Measurements from ENCODE around the gene HES7.
A peak's percentile ranks its signal among the peaks of the same experiment; 100 is the strongest.
"Not testable (repeated sequence)": the region's sequence is repeated elsewhere in the genome, so short reads cannot be mapped to it uniquely, and the experiment has no call there.

HES7 gene

GRCh38 chr17:8123695-8124349, at the start of gene HES7:
TSS of gene HES7 (minus strand) at chr17:8124106. CDS start at chr17:8124084, 22 bp downstream.
- DNase-seq (ENCODE audit: low read depth), result no peak

- DNase-seq (ENCODE audit: low read depth), result peak; percentile 99
These were observed 49.4 kb upstream of the HES7 start for GRCh38 chr17:8173056-8173870.

- not testable (repeated sequence) for DNase-seq (ENCODE audit: low read depth)
These were observed 46.3 kb upstream of the HES7 start for GRCh38 chr17:8170186-8170585.

GRCh38 chr17:8167526-8167925, 43.6 kb upstream of the HES7 start:
- DNase-seq (ENCODE audit: low read depth), result no peak

- no peak for DNase-seq (ENCODE audit: low read depth)
These were observed 42.8 kb upstream of the HES7 start for GRCh38 chr17:8166731-8167130.

- DNase-seq (ENCODE audit: low read depth), result no peak
These were observed 40.9 kb upstream of the HES7 start for GRCh38 chr17:8164815-8165131.

- peak; percentile 50 for DNase-seq (ENCODE audit: low read depth)
These were observed 40.3 kb upstream of the HES7 start for GRCh38 chr17:8163978-8164814.

GRCh38 chr17:8162997-8163977, 39.4 kb upstream of the HES7 start:
- no peak for DNase-seq (ENCODE audit: low read depth)

GRCh38 chr17:8162233-8162996, 38.5 kb upstream of the HES7 start, which contains the start of gene VAMP2:
TSS of gene VAMP2 (minus strand) at chr17:8162948. CDS start at chr17:8162879, 69 bp downstream.
- no peak for DNase-seq (ENCODE audit: low read depth)

- DNase-seq (ENCODE audit: low read depth), result no peak
These were observed 37.7 kb upstream of the HES7 start for GRCh38 chr17:8161289-8162232.

GRCh38 chr17:8160741-8161221, 36.9 kb upstream of the HES7 start:
- DNase-seq (ENCODE audit: low read depth), result no peak

GRCh38 chr17:8160224-8160577, 36.3 kb upstream of the HES7 start:
- DNase-seq (ENCODE audit: low read depth), result no peak

- no peak for DNase-seq (ENCODE audit: low read depth)
These were observed 35.7 kb upstream of the HES7 start for GRCh38 chr17:8159459-8160223.

- DNase-seq (ENCODE audit: low read depth), result no peak
These were observed 35.1 kb upstream of the HES7 start for GRCh38 chr17:8159032-8159400.

- DNase-seq (ENCODE audit: low read depth), result peak; percentile 85
These were observed 34.5 kb upstream of the HES7 start for GRCh38 chr17:8158267-8159031.

GRCh38 chr17:8156246-8156992, 32.5 kb upstream of the HES7 start:
- DNase-seq (ENCODE audit: low read depth), result peak; percentile 100

- no peak for DNase-seq (ENCODE audit: low read depth)
These were observed 32.0 kb upstream of the HES7 start for GRCh38 chr17:8155996-8156245.
